EH (cell line): ENCODE measurements around the gene RTN4R.
A peak's percentile ranks its signal among the peaks of the same experiment; 100 is the strongest.
"Not testable (repeated sequence)": the region's sequence is repeated elsewhere in the genome, so short reads cannot be mapped to it uniquely, and the experiment has no call there.

Experiments
- DNase-seq: peaks from one replicate; pipeline ENCODE4 v3.0.0-alpha.2; 2015; ENCODE audit warnings: low read depth

The RTN4R gene

DNA sequence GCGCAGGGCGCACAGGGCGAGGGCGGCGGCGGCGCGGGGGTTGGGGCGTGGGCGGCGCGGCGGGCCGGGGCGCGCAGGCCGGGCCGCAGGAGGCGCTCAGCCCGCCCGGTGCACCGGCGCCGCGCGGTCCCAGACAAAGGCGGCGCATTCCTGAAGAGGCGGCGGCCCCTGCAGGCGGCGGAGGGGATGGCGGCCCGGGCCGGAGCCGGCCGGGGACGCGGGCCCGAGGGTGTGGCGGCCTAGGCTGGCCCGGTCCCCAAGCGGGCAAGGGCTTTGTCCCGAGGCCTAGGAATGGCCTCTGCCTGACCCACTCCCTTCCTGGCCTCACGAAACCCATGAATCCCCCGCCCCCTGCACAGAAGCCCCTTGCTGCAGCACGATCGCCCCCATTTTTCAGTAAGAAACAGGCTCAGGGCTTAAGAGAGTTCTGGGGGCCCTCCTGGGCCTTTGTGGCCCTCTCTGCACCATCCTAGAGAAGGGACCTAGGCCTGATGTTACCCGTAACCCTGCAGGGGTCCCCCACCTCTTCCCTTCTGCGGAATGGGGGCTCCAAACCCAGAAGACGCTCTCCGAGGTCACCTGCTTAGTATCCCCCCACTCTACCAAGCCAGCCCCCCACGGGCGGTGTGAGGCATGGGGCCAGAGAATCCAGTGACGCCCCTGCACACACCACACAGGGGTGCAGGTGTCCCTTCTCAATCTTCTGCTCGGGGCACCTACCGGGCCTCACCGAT lies at the start of gene RTN4R:
RTN4R (minus strand) TSS at position 40 of the 734 bp plus-strand sequence. CDS start 226 bp downstream, outside the sequence.
- DNase-seq: peak; percentile 57

DNA sequence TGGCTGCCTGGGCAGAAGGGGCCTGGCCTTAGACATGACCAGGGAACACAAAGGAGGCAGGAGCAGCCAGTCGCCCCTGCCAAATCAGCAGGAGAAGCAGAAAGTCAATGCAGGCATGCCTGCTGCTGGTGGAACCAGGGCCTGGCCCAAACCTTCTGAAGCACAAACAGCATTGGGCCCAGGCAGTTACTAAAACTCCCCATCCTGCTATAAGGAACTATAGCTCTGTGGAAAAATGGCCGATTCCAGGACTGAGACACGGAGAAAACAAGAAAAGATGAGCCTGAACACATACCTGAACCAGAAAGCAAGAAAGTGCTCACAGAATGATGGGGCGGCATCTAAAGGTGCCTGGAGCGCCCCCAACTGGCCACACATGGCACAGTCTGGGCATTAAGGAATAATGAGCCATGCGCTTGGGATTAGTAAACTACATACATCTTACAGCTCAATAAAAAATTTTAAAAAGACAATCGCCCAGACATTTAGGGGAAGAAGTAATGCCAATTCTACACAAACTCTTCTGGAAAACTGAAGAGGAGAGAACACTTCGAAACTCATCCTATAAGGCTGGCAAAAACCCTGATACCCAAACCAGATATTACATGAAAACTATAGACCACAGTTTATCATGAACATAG lies 49.4 kb upstream of the RTN4R start:
- DNase-seq: peak; percentile 16

DNA sequence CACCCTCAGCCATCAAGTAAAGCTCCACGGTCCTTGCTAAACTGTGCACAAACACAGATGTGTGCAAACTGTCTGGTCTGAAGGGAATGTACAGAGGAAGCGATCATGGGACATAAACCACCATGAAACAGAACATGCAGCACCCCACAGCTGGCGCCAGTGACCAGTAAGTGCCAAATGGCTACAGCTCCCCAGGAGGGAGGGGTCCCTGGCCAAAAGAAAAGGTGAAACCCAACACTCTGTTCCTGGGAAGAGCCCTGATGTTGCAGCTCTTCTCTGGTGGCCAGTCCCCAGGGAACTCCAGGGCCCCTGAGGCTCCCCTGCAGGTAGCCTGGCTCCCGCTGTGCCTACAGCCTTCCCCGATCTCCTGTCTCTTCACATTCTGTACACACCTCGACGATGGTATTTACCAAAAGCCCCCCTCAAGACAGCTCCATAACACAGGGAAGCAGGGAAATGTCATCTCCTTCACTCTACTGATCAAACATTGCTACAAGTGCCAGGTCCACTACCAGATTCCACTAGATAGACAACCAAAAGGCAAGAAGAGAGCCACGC lies 48.8 kb upstream of the RTN4R start:
- DNase-seq: no peak

DNA sequence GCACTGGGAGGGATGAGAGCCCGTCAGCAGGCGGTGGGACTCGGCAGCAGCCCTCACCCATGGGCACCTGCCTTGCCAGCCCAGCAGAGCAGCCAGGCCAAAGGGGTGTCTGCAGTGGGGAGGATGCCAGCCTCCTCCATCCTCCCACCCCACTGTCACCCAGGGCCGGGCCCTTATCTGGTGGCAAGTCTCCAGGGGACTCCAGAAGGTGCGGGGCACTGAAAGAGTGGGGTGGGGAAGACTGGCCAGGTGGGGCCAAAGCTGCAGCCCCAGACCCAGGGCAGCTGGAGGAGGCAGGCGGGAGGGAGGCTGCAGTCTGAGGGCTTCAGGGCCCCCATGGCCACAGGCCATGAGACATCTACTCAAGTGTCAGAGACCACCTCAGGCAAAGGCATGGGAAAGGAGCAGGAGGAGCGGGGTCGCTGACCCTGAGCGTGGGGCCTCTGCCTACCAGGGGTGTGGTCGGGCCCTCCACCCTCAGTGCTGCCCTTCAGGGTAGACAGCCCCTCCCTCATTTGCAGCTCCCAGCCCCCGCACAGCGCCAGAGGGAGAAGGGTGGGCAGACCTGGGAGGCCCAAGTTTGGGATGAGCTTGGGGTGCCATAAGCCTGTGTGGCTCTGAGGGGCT lies 48.2 kb upstream of the RTN4R start:
- no peak for DNase-seq

DNA sequence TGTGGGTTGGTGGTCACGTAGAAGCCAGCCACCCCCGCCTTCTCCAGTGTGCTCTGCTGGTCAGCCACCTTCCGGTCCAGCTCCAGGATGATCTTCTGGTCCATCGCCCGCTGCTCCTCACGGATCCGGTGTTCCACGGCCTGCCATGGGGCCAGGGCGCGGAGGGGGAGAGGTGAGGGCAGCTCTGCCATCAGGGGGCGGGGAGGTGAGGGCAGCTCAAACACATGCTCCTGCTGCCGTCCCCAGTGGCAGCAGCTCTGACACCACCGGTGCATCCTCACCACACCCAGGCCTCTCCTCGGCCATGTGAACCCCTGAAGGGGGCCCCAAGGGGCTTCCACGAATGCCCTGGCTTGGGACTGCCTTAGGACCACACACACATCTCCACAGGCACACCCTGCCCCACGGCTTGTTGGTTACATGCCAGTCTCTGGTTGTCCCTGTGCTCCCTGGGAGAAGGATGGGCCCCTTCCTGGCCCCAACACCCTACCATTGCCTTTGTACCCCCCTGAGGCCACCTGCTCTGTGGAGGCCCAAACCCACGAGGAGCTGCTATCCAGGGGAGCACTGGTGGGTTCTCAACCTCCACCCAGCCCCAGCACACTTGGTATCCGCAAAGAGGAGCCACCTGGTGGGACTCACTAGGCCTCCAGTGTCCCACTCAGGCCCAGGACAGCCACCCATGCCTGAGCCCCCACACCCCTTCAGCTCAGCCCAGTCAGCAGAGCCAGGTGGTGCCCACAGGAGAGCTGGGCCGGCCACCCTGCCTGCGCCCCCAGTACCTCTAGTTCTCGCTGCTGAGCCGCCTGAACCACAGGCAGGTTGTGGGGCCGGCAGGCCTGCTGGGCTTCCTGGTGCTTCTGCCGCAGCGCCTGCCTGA lies 47.5 kb upstream of the RTN4R start:
- no peak for DNase-seq

DNA sequence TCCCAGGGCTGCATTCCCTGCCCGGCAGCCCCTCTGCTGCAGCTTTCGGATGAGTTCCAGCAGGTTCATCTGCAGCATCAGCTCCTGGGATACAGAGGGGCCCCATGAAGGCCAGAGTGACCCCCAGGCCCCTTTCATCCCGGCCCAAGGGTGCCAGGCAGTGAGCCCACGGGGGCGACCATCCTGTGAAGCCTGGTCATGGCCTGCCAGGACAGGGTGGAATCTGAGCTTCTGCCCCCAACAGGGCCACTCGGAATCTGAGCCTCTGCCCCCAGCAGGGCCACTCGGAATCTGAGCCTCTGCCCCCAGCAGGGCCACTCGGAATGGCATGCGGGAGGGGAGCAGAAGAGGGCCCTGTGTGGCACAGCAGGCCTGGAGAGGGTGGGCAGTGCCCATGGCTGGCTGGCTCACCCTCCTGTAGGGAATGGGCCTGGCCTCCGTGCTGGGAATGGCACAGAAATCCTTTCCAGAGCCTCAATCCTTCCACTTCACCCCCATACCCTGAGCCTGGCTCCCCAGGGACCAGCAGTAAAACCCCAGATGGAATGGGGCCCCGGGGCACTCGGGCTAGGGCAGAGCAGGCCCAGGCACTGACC lies 46.7 kb upstream of the RTN4R start:
- DNase-seq: not testable (repeated sequence)

DNA sequence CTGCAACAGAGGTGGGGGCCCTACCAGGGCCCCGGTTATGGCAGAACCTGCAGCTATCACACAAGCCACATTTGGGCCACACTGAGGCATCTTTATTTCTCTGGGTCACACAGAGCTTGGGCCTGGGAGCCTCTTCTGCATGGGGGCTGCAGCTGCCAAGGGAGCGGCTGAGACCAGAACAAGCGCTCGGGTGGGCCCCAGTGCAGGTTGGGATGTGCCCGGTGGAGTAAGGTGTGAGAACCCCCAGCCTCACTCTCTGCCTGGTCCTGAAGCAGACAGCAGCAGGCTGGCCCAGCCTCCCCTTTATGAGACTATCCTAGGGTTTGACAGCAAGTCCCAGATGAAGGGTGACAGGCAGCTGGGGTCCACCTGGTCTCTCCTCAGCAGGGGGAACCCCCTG lies 46.1 kb upstream of the RTN4R start:
- DNase-seq: not testable (repeated sequence)

DNA sequence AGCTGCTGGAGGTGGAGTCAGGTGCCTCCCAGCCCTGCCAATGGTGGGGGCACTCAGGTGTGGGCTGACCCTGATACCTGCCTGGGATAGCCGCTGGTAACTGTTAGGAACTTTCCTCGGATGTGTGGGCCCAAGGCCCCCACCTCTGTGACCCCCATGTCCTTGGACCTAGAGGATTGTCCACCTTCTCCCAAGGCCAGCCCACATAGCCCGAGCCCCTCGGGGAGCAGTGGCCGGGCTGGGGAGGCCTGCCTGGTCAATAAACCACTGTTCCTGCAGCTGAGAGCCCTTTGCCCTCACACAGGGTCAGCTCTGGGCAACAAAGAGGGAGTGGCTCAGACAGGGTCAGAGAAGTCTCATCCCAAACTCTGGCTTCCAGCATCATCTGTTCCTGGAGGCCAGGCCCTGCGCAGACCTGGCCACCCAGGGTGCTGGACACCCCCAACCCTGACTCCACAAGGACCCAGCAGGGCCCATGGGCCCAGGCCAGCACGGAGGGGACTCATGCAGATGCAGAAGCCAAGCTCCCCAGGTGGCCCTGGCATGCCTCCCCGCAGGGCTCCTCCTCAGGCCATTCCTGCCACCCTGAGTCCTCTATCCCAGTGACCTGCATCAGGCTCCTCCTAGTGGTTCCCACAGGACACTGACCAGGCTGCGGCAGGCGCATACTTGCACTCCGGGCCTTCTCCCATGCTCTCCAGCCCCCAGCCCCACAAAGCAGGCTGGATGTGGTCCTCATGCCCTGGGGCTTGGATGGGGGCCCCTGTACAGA lies 45.4 kb upstream of the RTN4R start:
- not testable (repeated sequence) for DNase-seq

DNA sequence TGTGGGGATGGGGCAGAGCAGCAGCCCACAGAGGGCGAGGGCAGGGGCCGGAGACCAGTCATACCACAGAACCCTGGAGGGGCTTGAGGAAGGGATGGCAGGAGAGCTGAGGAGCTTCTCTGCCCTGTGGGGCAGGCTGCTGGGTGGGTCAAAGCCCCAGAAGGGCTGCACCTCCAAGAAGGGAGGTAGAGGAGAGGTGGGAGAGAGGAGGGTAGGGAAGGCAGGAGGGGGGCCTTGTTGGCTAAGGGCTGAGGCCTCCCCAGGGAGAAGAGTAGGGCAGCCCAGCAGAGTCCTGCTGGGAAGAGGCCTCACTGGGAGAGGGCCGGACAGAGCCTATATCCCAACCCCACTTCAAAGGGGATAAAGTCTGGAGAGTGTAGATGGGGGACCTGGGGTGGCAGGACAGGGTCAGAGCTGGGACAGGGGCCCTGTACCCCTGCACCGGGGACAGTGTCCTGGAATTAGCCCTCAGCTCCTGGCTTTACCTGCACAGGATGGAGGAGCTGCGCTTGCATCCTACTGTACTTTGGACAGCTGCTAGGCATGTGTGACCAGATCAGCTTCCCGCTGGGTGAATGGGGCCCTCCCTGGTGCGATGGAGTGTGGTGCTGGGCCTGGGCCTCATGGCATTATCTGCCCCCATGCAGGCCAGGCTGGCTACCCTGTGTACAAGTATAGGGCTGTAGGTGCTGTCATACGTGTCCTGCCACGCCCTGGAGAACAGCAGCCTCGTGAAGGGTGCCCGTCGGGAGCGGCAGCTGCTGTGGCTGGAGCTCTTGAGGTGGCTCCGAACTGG lies 44.5 kb upstream of the RTN4R start:
- DNase-seq: no peak

DNA sequence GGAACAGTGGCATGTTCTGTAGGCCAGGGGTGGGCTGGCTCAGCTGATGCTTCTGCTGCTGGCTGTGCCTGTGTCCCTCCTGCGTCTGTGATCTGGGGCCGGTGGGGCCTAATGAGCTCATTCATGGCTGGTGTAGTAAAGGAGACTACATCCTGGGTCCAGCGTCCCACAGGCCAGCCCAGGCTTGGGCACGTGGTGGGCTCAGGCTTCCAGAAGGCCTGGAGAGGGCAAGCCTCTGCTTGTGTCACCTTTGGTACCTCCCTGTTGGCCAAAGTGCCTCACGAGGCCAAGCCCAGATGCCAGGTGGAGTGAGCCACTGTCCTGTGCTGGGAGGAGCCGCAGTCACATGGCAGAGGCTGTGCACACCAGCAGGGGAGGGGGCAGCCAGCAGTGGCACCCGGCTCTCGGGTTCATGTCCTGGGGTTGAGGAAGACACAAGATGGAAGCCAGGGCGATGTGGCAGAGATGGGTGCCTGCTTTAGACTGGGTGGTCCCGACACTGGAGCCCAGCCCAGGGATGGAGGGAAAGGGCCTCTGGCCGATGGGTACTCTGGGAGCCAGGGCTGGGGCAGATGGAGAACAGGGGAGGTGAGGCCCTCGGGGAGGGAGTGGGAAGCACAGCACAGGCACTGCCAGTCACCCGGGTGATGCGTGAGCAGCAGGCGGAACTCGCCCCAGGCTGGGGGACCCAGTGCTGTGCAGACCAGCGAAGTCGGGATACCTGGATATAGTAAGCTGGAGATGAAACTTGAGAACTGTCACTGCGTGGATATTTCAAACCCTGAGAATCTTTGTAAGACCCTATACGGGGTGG lies 43.3 kb upstream of the RTN4R start:
- not testable (repeated sequence) for DNase-seq

DNA sequence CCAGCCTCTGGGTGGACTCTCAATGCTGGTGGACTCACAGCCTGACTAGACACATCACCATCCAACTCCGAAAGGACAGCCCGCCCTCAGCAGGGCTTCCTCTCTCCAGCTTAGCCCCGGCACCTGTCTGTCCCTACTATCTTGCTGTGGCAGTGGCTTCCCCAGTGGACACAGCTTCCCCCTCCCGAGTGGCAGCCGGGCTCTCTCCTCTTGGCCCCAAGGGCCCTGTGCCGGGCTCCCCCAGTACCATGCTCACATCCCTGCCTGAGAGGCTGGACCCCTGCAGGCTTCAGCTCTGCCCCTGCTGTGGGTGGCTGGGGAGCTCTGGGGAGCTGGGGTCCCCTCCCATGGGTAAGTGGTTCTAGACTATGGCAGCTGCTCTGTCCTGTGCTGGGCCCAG lies 42.7 kb upstream of the RTN4R start:
- DNase-seq: not testable (repeated sequence)

DNA sequence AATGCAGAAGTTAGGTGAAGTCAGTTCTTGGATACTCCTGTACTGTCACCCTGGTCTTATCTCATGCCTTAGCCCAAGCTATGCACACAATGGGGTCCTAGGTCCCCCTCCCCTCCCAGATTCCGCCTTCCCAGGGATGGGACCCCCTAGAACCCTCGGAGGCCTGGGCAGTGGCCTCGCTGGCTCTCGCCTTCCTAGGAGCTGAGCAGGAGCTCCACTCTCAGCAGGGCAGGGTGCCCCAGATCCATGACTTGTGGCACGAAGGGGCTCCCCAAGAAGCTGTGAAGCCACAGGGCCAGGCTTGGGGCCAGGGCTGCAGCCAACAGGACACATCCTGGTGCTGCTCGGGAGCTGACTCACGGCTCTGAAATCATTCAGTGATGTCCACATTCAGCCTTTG lies 42.1 kb upstream of the RTN4R start:
- DNase-seq: not testable (repeated sequence)

DNA sequence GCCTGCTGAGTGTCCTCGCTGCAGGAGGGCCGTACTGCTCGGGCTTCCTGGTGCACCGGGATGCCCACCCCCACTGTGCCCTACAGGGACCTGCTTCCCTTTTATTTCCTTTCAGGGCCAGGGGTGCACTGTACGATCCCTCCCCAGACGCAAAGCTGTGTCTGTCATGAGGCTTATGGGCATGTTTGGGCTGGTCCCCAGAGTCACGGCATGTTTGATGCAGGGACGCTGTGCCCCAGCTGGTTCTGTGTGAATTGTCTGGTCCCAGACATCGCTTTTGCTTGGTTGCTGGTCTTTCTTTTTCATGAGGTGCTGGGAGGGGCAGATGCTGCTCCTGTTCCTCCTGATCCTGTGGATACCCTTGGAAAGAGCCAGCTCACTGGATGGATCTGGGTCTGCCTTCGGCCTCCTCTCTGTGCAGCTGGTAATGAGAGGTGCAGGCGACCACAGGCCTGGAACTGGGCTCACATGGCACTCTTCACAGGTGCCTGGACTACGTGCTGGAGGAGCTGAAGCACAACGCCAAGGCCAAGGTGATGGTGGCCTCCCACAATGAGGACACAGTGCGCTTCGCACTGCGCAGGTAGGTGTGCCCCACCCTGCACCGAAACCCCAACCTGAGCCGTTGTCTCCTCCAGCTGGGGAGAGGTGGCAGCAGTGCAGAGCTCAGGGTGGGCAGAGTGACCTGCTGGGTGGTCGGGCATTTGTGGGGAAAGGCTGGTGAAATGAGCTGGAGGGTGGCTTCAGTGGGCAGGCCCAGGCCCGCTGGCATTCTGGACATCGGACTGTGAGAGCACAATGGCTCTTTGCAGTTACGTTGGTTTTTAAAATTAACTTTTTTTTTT lies 40.9 kb upstream of the RTN4R start:
- not testable (repeated sequence) for DNase-seq

DNA sequence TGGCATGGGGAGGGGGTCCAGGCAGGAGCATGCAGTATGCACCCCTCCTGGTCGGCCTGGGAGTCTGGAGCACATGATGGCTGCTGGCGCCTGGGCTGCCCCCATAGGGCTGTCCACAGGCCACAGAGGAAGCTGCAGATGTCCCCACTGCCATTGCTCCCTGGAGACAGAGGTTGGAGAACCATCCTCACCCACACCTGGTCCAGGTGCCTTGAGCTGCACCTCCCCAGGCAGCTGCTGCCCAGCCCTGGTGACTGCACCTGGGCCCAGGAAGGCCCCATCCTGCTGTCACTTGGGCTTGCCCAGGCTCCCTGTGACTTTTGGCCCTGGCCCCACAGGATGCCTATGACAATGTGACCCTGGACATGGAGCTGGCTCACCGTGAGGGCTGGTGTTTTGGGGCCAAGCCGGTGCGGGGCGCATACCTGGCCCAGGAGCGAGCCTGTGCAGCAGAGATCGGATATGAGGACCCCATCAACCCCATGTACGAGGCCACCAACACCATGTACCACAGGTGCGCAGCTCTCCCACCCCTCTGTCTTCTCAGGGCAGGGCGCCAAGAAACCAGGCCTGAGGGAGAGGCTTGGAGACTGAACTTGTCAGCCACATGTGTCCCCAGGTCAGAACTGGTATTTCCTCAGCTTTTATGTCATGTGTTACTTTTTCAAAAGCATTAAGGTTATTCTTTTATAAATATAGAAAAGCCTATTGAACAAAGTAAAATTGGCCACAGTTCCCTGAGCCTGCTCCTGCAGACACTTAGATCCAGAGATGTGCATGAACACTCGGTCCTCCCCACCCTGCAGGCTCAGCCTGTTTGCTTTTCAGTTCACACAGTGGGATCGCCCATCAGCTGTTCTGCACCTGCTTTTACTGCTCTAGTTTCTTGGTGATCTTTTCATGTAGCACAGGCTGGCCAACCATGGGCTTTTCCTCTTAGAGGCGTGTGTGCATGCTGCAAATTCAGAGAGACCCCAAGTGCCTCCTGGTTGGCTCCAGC lies 39.6 kb upstream of the RTN4R start:
- DNase-seq: not testable (repeated sequence)

DNA sequence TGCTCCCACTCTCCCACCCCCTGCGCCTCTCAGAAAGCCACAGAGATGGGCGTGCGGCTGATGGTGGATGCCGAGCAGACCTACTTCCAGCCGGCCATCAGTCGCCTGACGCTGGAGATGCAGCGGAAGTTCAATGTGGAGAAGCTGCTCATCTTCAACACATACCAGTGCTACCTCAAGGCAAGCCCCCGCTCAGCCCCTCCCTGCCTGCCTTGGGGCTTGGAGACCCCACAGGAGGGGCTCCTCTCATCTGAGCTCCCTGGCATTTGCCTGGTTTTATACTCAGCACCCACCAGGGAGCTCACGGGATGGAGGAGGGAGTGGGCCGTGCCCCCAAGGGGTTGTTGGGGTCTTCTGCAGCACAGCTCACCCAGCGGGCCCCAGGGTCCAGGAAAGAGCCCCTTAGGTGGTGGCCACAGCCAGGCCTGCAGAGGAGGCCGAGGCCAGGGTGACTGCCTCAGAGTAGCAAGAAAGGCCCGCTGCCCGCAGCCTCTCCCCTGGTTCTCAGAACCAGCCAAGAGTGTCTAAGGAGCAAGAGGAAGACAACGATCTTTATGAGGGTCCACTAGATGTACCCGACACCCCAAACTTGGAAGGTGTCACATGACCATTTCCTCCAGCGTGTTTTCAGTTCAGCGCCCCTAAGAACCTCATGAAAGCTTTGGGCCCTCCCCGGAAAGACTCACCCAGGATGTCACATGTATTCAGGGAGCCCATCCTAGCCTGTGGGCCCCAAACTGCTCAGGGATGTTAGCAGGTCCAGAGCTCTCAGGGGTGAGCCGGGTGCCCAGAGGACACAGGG lies 38.7 kb upstream of the RTN4R start:
- not testable (repeated sequence) for DNase-seq
